ENCODE data around the gene MYO7A. TPM values are rescaled to one million over a fixed set of nuclear protein-coding genes. Genes with fewer than 3 reads are reported as not detected.

Gene MYO7A
- polyA plus RNA-seq, 1 donor (not counting 4 experiments of a cell fraction or from before 2014, with no cell fraction given) = 0.75 TPM

DNA sequence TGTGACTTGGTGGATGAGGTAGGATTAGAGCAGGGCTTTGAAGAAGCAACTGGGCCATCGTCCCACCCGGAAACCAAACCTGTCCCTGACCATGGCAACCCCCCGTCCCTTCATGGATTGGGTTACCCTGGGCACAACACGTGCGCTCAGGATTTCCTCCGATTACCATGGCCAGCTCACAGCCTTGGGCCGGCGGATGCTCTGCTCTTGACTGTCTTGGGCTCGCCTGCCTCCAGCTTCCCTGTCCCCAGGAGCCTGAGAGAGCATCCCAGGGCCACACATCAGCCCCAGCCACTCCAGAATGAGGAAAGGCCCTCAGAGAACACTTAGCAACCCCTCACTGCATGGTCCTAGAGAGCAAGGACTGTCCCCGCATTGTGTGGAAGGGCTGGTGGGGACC, 22.8 kb downstream of the MYO7A start:
- dilution Hi-C loops (cut with MboI; ENCODE audit: extremely low pct_ligation_motif_present, low sequenced_read_pairs) = no loop called here
- DNase-seq (ENCODE audit: low read depth, low spot score) (no peak), FAIRE-seq (no peak)
- H3K79me2 ChIP-seq (ENCODE audit: control insufficient read depth, insufficient read depth, low read length) = no peaks in the 10 kb centered on the region
- no peaks in the 10 kb centered on the region for H3K36me3 ChIP-seq (ENCODE audit: control insufficient read depth in 2 of 2, extremely low read depth in 1 of 2, insufficient read depth in 2 of 2, low read length in 2 of 2)
- no peak for TF ChIP-seq EZH2 (IDR thresholded peaks at IDR 0.05; ENCODE audit: low read length)
- TF ChIP-seq, protein P1, sequence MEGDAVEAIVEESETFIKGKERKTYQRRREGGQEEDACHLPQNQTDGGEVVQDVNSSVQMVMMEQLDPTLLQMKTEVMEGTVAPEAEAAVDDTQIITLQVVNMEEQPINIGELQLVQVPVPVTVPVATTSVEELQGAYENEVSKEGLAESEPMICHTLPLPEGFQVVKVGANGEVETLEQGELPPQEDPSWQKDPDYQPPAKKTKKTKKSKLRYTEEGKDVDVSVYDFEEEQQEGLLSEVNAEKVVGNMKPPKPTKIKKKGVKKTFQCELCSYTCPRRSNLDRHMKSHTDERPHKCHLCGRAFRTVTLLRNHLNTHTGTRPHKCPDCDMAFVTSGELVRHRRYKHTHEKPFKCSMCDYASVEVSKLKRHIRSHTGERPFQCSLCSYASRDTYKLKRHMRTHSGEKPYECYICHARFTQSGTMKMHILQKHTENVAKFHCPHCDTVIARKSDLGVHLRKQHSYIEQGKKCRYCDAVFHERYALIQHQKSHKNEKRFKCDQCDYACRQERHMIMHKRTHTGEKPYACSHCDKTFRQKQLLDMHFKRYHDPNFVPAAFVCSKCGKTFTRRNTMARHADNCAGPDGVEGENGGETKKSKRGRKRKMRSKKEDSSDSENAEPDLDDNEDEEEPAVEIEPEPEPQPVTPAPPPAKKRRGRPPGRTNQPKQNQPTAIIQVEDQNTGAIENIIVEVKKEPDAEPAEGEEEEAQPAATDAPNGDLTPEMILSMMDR (optimal IDR thresholded peaks at IDR 0.05 in 1 of 3, IDR thresholded peaks at IDR 0.05 in 1 of 3, conservative IDR thresholded peaks at IDR 0.05 in 1 of 3; ENCODE audit: extremely low read depth in 1 of 3, insufficient read depth in 2 of 3, low read length in 3 of 3) = no peak
- H2AFZ ChIP-seq (ENCODE audit: control insufficient read depth, low read length) = no peak overlapping the region
- H3K27me3 ChIP-seq (ENCODE audit: control insufficient read depth, extremely low read depth, insufficient read depth, low read length) = peaks cover 20% of the 10 kb centered on the region
- no peak overlapping the region for H3K4me3 ChIP-seq (ENCODE audit: control insufficient read depth in 2 of 3, extremely low read depth in 1 of 3, insufficient read depth in 2 of 3, low read depth in 1 of 3, low read length in 3 of 3)
- H3K4me2 ChIP-seq (ENCODE audit: control insufficient read depth, extremely low read depth, insufficient read depth, low read depth, low read length) = no peak overlapping the region
- H4K20me1 ChIP-seq (ENCODE audit: control insufficient read depth, extremely low read depth, insufficient read depth, low read length) = no peaks in the 10 kb centered on the region
- no peaks in the 10 kb centered on the region for H3K9me3 ChIP-seq (ENCODE audit: control insufficient read depth, low read depth, low read length)
- no peaks in the 10 kb centered on the region for H3K9me1 ChIP-seq (ENCODE audit: control insufficient read depth, extremely low read depth, insufficient read depth, low read length)
- peaks cover 4% of the 10 kb centered on the region for H3K4me1 ChIP-seq (ENCODE audit: control insufficient read depth, extremely low read depth, insufficient read depth, low read length)
- H3K27ac ChIP-seq (ENCODE audit: control insufficient read depth, insufficient read depth, low read length) = no peak overlapping the region
- H3K9ac ChIP-seq (ENCODE audit: control insufficient read depth, extremely low read depth, insufficient read depth, low read length) = no peak overlapping the region

DNA sequence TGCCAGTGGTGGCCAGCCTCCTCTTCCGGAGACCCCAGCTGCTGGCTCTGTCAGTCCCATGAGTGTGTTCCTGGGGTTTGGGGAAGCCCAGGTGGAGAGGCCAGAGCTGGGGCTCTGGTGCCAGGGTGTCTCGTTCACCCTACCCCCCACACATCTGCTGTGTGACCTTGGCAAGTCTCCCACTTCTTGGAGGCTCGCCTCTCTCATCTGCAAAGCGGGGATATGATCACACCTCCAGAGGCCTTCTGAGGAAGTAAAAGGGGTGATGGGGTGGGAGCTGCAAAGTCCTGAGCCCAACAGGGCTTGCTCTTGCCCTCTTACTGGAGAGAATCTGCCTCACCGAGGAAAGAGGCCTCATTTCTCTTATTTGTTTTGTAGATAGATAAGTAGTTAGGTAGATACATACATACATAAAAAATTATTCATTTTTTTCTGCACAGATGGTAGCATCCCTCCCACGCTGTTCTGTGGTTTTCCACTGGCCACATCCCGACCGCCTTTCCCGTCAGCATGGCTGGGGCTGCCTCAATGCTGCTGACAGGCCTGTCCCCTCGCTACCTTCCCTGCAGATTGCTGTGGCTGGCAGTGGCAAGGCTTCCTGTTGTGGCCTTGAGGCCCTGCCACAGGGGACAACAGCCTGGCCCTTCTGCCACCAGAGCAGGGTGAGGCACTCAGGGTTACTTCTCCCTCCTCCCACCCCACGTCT, 23.9 kb downstream of the MYO7A start:
- dilution Hi-C loops (cut with MboI; ENCODE audit: extremely low pct_ligation_motif_present, low sequenced_read_pairs) = no loop called here
- no peaks in the 10 kb centered on the region for H3K9me1 ChIP-seq (ENCODE audit: control insufficient read depth, extremely low read depth, insufficient read depth, low read length)
- no peak overlapping the region for H3K9ac ChIP-seq (ENCODE audit: control insufficient read depth, extremely low read depth, insufficient read depth, low read length)
- FAIRE-seq (no peak), DNase-seq (ENCODE audit: low read depth, low spot score) (no peak)
- H2AFZ ChIP-seq (ENCODE audit: control insufficient read depth, low read length) = no peak overlapping the region
- H3K27ac ChIP-seq (ENCODE audit: control insufficient read depth, insufficient read depth, low read length) = no peak overlapping the region
- no peak overlapping the region for H3K4me3 ChIP-seq (ENCODE audit: control insufficient read depth in 2 of 3, extremely low read depth in 1 of 3, insufficient read depth in 2 of 3, low read depth in 1 of 3, low read length in 3 of 3)
- H3K9me3 ChIP-seq (ENCODE audit: control insufficient read depth, low read depth, low read length) = no peaks in the 10 kb centered on the region
- H3K79me2 ChIP-seq (ENCODE audit: control insufficient read depth, insufficient read depth, low read length) = no peaks in the 10 kb centered on the region
- no peak for TF ChIP-seq EZH2 (IDR thresholded peaks at IDR 0.05; ENCODE audit: low read length)
- TF ChIP-seq, protein P1 (optimal IDR thresholded peaks at IDR 0.05 in 1 of 3, IDR thresholded peaks at IDR 0.05 in 1 of 3, conservative IDR thresholded peaks at IDR 0.05 in 1 of 3; ENCODE audit: extremely low read depth in 1 of 3, insufficient read depth in 2 of 3, low read length in 3 of 3) = no peak
- peaks cover 4% of the 10 kb centered on the region for H3K4me1 ChIP-seq (ENCODE audit: control insufficient read depth, extremely low read depth, insufficient read depth, low read length)
- no peak overlapping the region for H3K4me2 ChIP-seq (ENCODE audit: control insufficient read depth, extremely low read depth, insufficient read depth, low read depth, low read length)
- H4K20me1 ChIP-seq (ENCODE audit: control insufficient read depth, extremely low read depth, insufficient read depth, low read length) = no peaks in the 10 kb centered on the region
- no peaks in the 10 kb centered on the region for H3K36me3 ChIP-seq (ENCODE audit: control insufficient read depth in 2 of 2, extremely low read depth in 1 of 2, insufficient read depth in 2 of 2, low read length in 2 of 2)
- H3K27me3 ChIP-seq (ENCODE audit: control insufficient read depth, extremely low read depth, insufficient read depth, low read length) = peaks cover 8% of the 10 kb centered on the region

All from keratinocyte (primary cell).